Keratinocyte (primary cell): ENCODE measurements around the gene RYR2. TPM values are rescaled to one million over a fixed set of nuclear protein-coding genes. Genes with fewer than 3 reads are reported as not detected.

Experiments
- DNase-seq: peaks from one replicate; pipeline ENCODE4 v3.0.0-alpha.2; 2011; ENCODE audit warnings: low read depth, missing footprints, low spot score
- FAIRE-seq: peaks from 2 replicates; lab custom pipeline; 2011; peaks lifted over from hg19 to GRCh38; lab: Jason Lieb, UNC
- H2AFZ ChIP-seq: 2 replicates; pipeline ENCODE4 v1.6.0; 2012; ENCODE audit warnings: low read length, control low read depth, inconsistent platforms; ENCODE audit not compliant: control insufficient read depth
- H3K27ac ChIP-seq: 2 replicates; pipeline ENCODE4 v1.5.1; 2011; ENCODE audit warnings: low read length; ENCODE audit not compliant: control insufficient read depth, insufficient read depth
- H3K27me3 ChIP-seq: 3 replicates; pipeline ENCODE4 v1.6.0; 2011; ENCODE audit warnings: low read length; ENCODE audit not compliant: control insufficient read depth, insufficient read depth; ENCODE audit errors: extremely low read depth
- H3K36me3 ChIP-seq, 2 experiments: 2 replicates in 1 of 2; 3 replicates in 1 of 2; pipeline ENCODE4 v1.5.1; 2011; ENCODE audit warnings: low read length in 2 of 2, mild to moderate bottlenecking in 1 of 2; ENCODE audit not compliant: control insufficient read depth in 2 of 2, insufficient read depth in 2 of 2; ENCODE audit errors: extremely low read depth in 1 of 2
- H3K4me1 ChIP-seq: 3 replicates; pipeline ENCODE4 v1.5.1; 2011; ENCODE audit warnings: low read length; ENCODE audit not compliant: control insufficient read depth, insufficient read depth; ENCODE audit errors: extremely low read depth
- H3K4me2 ChIP-seq: 3 replicates; pipeline ENCODE4 v1.6.0; 2011; ENCODE audit warnings: low read depth, low read length; ENCODE audit not compliant: control insufficient read depth, insufficient read depth; ENCODE audit errors: extremely low read depth
- H3K4me3 ChIP-seq, 3 experiments: fragments of 200-600 bp in 1 of 3; sonication (generic) in 1 of 3; 2 replicates in 2 of 3; 3 replicates in 1 of 3; pipeline ENCODE4 v1.5.1; 2011 to 2016; ENCODE audit warnings: low read length in 3 of 3, mild to moderate bottlenecking in 3 of 3, control low read depth in 2 of 3, inconsistent platforms in 1 of 3, low read depth in 1 of 3, mixed read lengths in 1 of 3, mixed run types in 1 of 3, moderate library complexity in 1 of 3; ENCODE audit not compliant: control insufficient read depth in 2 of 3, insufficient read depth in 2 of 3; ENCODE audit errors: extremely low read depth in 1 of 3
- H3K79me2 ChIP-seq: 2 replicates; pipeline ENCODE4 v1.6.0; 2012; ENCODE audit warnings: low read length; ENCODE audit not compliant: control insufficient read depth, insufficient read depth
- H3K9ac ChIP-seq: 3 replicates; pipeline ENCODE4 v1.6.0; 2011; ENCODE audit warnings: low read length; ENCODE audit not compliant: control insufficient read depth, insufficient read depth; ENCODE audit errors: extremely low read depth
- H3K9me1 ChIP-seq: 3 replicates; pipeline ENCODE4 v1.6.0; 2011; ENCODE audit warnings: low read length; ENCODE audit not compliant: control insufficient read depth, insufficient read depth; ENCODE audit errors: extremely low read depth
- H3K9me3 ChIP-seq: 2 replicates; pipeline ENCODE4 v1.5.1; 2012; ENCODE audit warnings: low read depth, low read length; ENCODE audit not compliant: control insufficient read depth
- H4K20me1 ChIP-seq: 3 replicates; pipeline ENCODE4 v1.6.0; 2011; ENCODE audit warnings: low read length; ENCODE audit not compliant: control insufficient read depth, insufficient read depth; ENCODE audit errors: extremely low read depth
- CTCF ChIP-seq, 3 experiments: IDR thresholded peaks in 1 of 3; conservative IDR thresholded peaks in 1 of 3; optimal IDR thresholded peaks in 1 of 3; 2 replicates in 2 of 3; 3 replicates in 1 of 3; pipeline versions ENCODE3 to v1.5.1; 2011; ENCODE audit warnings: low read length in 3 of 3, mild to moderate bottlenecking in 3 of 3, moderate library complexity in 2 of 3, control low read depth in 1 of 3, inconsistent platforms in 1 of 3; ENCODE audit not compliant: insufficient read depth in 2 of 3; ENCODE audit errors: extremely low read depth in 1 of 3
- EZH2 ChIP-seq: IDR thresholded peaks from one replicate; pipeline ENCODE4 v1.6.1; 2012; ENCODE audit warnings: inconsistent platforms, mild to moderate bottlenecking, low read length, moderate library complexity
- dilution Hi-C: fragments of 300-500 bp; cut with MboI; formaldehyde crosslinking; loops from one replicate; pipeline ENCODE4 v1.7.0; 2020; ENCODE audit warnings: low sequenced_read_pairs; ENCODE audit not compliant: extremely low pct_ligation_motif_present
- polyA plus RNA-seq, 5 experiments: library from polyadenylated mRNA; depleted of rRNA in 3 of 5; stranded (reverse) in 3 of 5; stranded (forward) in 1 of 5; unstranded in 1 of 5; fragments of >200 nt; gene quantifications; 1 replicate in 1 of 5; 2 replicates in 3 of 5; 3 replicates in 1 of 5; pipeline versions ENCODE4 v1.2.1 to v1.2.3, GENCODE V29; 2011 to 2012; ENCODE audit warnings: missing spikeins in 2 of 5, low read depth in 1 of 5, low replicate concordance in 1 of 5

Gene RYR2
- polyA plus RNA-seq, 1 donor (not counting 4 experiments of a cell fraction or from before 2014, with no cell fraction given) = 0.05 TPM

DNA sequence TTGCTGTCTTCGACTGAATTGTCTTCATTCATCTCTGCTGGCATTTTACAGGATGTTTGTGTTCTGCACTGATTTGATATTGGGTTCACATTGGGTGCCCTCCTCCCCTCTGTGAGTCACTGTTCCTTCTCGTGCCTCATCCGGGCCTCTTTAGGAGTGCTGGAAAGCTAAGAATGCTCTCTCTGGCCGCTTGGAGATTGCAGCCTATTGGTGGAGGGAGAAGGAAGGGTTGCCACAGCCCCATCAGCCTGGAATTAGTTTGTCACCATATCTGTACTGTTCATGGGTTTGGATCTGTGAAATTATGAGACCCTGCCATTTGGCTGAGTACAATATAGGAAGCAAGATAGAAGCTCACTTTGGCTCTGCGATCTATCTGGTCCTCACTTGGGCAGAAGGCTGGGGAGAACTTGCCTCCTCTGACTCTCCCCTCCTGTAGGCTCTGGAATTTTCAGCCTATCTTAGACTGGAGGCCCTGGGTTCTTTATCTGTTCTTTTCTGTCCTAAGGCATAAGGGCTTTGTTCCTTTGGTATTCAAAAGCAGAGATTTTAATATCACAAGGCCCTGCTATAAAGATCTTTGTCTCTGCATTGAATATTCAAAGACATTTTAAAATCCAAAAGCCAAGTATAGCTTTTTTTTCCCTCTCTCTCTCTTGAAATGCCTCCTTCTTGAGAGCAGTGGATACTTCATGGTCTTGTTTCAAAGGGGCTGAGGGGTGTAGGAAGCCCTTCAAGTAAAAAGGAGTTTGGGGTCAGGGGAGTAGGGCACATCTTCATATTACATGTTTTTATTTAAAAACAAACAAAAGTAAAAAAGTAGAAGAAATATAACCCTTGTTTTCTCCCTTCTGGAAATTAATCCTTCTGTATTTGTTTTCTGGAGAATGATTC lies 500.8 kb downstream of the RYR2 start:
- H3K27ac ChIP-seq = no peak overlapping the region
- no peaks in the 10 kb centered on the region for H3K79me2 ChIP-seq
- H3K9me1 ChIP-seq = no peaks in the 10 kb centered on the region
- DNase-seq (no peak), FAIRE-seq (no peak)
- dilution Hi-C loops = no loop called here
- H2AFZ ChIP-seq = no peak overlapping the region
- H3K27me3 ChIP-seq = no peaks in the 10 kb centered on the region
- H3K4me3 ChIP-seq = no peak overlapping the region
- no peak overlapping the region for H3K9ac ChIP-seq
- no peaks in the 10 kb centered on the region for H3K4me1 ChIP-seq
- H3K36me3 ChIP-seq = no peaks in the 10 kb centered on the region
- no peaks in the 10 kb centered on the region for H3K9me3 ChIP-seq
- no peak overlapping the region for H3K4me2 ChIP-seq
- TF ChIP-seq EZH2 (no peak), CTCF (optimal IDR thresholded peaks at IDR 0.05 in 1 of 3, IDR thresholded peaks at IDR 0.05 in 1 of 3, conservative IDR thresholded peaks at IDR 0.05 in 1 of 3; ENCODE audit: extremely low read depth in 1 of 3, insufficient read depth in 2 of 3, low read length in 3 of 3) (no peak)
- H4K20me1 ChIP-seq = no peaks in the 10 kb centered on the region

DNA sequence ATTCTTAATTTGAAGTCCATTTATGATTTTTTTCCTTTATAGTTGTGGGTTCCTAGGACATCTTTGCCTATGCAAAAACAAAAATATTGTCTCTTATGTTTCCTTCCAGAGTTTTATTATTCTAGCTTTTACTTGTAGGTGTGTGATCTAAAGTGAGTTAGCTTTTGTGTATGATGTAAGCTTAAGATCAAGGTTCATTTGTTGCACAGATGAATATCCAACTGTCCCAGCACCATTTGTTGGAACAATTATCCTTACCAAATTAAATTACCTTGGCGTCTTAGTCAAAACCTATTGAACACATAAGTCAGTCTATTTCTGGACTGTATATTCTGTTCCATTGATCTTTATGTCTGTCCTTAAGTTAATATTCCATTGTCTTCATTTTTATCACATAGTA lies 511.1 kb downstream of the RYR2 start:
- TF ChIP-seq CTCF (optimal IDR thresholded peaks at IDR 0.05 in 1 of 3, IDR thresholded peaks at IDR 0.05 in 1 of 3, conservative IDR thresholded peaks at IDR 0.05 in 1 of 3; ENCODE audit: extremely low read depth in 1 of 3, insufficient read depth in 2 of 3, low read length in 3 of 3) = no peak
- H3K79me2 ChIP-seq = no peaks in the 10 kb centered on the region
- dilution Hi-C loops = no loop called here

More for the DNA sequence above, 511.1 kb downstream of the RYR2 start:
- no peaks in the 10 kb centered on the region for H3K36me3 ChIP-seq
- FAIRE-seq = no peak
- no peaks in the 10 kb centered on the region for H3K4me1 ChIP-seq
- H3K9me1 ChIP-seq = no peaks in the 10 kb centered on the region
- H4K20me1 ChIP-seq = no peaks in the 10 kb centered on the region
- H3K4me3 ChIP-seq = no peak overlapping the region
- H3K27me3 ChIP-seq = no peaks in the 10 kb centered on the region
- H2AFZ ChIP-seq = no peak overlapping the region
- no peak for DNase-seq
- H3K4me2 ChIP-seq = no peak overlapping the region
- no peak overlapping the region for H3K27ac ChIP-seq
- H3K9ac ChIP-seq = no peak overlapping the region
- H3K9me3 ChIP-seq = no peaks in the 10 kb centered on the region
